Suppressor macrophage treated with lipopolysaccharide for 4 hours (primary cell): ENCODE results near the gene RHOT2.

ENCODE experiments used
- DNase-seq: peaks from one replicate; pipeline ENCODE4 v3.0.0-alpha.2; 2020

Gene RHOT2

DNA sequence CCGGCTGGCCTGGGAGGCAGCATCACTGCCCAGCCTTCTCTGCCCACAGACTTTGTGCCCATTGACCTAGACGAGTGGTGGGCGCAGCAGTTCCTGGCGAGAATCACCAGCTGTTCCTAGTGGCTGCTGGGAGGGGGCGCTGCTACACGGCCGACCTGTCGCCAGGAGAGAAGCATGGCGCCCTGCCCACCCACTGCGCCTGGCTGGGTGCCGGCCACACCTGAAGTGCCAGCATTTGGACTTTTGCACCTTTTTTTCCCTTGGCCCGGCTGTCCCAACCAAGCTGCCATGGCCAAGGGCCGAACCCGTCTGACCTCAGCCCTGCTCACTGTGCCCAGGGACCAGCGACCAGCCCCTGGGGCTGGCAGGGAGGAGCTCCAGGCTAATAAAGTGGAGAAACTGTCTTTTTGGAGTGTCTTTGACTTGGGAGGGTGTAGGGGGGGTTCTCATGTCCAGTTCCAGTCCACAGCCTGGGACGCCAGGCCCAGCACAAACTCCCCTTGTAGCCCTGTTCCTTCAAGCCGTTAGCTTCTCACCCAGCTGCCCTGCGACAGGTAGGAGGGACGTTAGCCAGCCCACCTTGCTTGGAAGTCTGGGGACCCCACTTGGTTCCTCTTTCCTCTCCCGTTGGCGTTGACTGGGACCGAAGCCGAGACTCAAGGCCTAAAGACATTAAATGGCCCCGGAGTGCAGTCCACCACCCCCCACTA lies 19.7 kb upstream of the RHOT2 start:
- DNase-seq, result peak; percentile 40

DNA sequence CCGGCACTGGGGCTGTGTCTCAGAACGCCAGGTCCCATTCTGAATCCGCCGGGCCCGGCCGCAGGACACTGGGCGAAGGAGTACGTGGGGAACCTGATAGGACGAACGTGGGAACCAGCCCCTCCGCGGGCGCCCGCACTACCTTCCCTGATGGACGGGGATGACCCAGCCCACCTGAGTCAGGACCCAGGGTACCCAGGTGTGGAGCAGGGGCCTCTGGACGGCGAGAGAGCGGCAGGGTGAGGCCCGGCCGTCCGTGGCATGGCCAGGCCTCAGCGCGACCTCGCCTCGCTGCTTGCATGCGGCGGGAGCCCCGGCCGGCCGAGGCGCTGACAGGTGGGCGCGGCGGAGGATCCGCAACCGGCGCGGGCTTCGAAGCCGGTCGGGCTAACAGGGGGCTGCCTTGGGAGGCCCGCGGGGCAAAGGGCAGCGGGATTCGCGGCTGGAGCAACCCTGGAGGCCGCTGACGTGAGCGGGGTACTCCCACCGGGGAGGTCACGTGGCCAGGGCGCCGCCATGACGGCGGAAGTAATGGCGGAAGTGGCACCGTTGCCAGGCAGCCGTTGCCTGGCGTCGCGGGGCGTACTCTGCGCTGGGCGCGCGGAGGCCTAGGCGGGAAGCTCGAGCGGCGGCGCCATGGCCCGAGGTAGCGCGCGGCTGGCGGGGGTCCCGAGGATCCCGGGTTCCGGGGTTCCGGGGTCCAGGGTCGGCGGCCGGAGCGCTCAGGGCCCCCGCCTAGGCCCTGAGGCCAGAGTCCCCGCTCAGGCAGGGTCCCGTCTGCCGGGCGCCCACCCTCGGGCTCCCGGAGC lies 18.9 kb upstream of the RHOT2 start, which contains the start of gene WDR90:
Gene WDR90, plus strand, starts transcription at position 585 of the 809 bp plus-strand sequence. Its CDS starts 52 bp downstream, at position 637.
- DNase-seq, result peak; percentile 96

DNA sequence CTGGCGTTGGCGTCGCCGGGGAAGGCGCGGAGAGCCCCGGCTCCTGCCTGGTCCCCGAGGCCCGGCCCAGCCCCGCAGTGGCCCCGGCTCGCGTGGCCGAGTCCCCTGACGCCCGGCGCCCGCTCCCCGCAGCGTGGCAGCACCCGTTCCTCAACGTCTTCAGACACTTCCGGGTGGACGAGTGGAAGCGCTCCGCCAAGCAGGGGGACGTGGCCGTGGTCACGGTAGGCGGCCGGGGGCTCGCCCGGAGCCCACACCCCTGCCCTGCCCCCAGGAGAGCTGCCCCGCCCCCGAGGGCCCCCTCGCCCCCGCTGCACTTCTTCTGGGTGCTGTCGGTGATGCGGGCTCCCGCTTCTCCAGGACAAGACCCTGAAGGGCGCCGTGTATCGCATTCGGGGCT lies 18.3 kb upstream of the RHOT2 start:
- peak; percentile 21 for DNase-seq

DNA sequence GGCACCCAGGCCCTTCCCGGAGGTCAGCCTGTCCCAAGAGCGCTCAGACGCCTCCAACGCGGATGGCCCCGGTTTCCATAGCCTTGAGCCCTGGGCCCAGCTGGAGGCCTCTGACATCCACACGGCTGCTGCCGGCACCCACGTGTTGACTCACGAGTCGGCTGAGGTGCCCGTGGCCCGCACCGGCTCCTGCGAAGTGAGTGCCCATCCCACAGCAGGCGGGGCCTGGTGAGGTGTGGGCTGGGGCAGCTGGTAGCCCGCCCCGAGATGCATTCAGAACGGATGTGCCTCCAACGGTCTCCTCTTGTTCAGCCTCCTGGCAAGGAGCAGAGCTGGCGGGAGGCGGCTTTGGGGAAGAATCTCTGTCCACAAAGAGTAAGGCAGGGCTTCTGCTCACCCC lies 16.1 kb upstream of the RHOT2 start:
- no peak for DNase-seq

DNA sequence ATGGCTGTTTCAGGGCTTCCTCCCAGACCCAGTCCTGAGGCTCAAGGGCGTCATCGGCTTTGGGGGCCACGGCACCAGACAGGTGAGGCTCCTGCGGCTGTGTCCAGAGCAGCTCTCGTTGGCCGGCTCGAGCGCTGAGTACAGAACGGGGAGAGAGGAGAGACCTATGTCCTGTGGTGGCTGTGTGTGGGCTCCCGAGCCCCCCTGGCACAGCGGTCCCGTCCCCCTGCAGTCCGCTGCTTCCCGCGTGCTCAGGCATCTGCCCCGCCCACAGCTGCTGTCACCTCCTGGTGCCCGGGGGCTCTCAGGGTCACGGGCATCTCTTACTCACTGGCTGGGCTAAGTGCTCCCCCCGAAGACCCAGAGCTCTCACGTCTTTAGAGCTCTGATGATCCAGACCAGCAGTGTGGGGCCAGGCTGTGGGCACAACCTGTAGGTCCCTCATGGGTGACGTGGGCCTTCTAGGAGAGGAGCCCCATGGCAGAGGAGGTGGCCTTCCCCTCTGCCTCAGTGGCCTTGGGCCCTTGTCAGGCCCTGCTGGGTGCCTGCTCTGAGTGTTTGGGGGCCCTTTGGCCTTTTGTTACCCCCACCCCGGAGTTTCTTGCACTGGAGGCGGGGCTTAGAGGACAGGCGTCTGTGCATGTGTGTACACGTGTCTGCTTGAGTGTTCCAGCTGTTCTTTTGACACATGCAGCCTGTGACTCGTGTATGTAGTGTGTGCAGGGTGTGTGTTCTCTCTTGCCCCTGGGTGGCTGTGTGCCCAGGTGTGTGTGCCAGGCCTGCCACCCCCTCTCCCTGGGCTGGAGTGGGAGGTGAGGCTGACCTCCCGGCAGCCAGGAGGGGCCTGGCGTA lies 15.3 kb upstream of the RHOT2 start:
- no peak for DNase-seq

DNA sequence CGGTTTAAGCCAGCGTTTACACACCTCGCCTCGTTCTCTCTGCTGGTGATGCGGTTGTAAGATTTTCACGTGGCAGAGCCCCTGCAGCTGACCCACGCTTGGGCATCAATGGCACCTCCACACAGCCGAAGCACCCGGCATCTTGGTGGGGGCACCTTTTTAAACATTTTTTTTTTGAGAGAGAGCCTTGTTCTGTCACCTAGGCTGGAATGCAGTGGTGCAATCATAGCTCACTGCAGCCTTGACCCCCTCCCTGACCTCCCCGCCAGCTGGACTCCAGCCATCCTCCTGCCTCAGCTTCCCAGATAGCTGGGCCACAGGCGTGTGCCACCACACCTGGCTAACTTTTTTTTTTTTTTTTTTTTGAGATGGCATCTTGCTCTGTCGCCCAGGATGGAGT lies 13.9 kb upstream of the RHOT2 start:
- DNase-seq, result no peak

DNA sequence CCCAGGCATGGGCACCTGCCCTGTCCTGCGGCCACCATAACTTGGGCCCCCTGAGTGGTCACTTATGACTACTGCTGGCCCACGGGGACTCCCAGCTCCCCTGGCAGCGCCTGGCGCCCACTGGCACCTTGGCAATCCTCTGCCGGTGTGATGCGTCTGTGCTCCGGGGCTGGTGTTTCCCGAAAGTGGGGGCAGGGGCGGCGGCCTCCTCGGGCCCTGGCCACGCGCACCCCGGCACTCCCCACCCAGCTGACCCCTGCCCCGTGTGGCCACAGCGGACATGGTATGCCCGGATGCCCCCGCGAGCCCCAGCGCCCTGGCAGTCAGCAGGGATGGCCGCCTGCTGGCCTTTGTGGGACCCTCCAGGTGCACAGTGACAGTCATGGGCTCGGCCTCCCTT lies 10.4 kb upstream of the RHOT2 start:
- DNase-seq, result no peak

DNA sequence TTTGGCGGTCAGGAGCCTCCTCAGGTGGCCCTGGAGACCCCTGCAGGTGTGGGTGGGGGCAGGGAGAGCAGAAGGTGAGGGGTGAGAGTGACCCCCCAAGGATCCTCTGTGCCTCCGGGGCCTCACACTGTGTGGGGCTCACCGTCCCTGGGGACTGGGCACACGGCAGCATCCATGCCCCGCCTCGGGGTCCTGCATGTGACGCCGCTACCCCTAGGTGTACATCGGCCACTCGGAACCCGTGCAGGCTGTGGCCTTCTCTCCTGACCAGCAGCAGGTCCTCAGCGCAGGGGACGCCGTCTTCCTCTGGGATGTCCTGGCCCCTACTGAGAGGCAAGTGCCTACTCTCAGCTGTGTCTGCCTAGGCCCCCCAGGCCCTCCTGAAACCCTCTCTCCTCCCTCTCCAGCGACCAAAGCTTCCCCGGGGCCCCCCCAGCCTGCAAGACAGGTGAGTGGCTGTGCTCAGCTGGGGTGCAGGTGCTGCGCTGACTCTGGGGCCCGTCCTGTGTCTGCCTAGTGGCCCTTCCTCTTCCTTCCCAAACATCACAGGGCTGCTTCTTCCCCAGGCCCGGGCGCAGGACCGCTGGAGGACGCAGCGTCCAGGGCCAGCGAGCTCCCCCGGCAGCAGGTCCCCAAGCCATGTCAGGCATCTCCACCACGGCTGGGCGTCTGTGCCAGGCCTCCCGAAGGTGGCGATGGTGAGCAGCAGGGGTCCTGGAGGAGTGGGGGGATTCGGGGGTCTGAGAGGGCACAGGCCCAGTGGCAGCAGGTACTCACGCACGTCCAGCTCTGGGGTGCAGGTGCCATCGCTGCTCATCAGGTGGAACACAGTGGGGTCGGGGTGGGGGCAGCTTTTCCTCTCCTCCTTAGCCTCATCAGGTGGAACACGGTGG lies 9.0 kb upstream of the RHOT2 start:
- no peak for DNase-seq

DNA sequence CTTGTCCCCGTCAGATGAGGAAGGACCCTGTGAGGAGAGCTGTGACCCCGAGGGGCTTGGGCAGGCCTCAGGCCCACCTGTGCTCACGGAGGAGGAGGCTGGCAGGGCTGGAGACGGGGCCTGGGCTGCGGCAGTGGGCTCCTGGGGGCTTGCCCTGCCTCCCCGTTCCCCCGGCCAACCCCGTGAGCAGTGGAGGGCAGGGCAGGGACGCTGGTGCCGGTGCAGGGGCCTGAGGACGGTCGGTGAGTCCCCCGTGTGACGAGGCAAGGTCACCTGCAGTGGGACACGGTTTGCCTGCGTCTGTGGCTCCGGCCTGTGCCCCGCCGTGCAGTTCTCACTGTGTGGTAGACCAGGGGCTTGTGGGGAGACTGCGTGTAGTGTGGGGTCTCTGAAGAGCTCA lies 8.3 kb upstream of the RHOT2 start:
- no peak for DNase-seq

DNA sequence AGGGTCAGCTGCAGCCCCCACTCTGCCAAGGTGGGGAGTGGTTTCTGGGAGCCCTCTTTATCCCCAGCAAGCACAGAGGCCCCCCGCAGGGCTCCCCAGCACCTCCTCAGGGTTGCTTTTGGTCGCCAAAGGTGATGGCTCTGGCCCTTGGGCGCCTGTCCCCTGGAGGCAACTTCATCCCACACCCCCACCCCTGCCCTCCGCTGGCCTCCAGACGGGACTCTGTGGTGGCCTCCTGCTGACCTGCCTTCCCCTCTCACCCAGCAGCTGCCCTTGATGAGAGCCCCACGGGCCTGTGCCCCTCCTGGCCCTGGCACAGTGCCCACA lies 7.8 kb upstream of the RHOT2 start:
- DNase-seq, result no peak

DNA sequence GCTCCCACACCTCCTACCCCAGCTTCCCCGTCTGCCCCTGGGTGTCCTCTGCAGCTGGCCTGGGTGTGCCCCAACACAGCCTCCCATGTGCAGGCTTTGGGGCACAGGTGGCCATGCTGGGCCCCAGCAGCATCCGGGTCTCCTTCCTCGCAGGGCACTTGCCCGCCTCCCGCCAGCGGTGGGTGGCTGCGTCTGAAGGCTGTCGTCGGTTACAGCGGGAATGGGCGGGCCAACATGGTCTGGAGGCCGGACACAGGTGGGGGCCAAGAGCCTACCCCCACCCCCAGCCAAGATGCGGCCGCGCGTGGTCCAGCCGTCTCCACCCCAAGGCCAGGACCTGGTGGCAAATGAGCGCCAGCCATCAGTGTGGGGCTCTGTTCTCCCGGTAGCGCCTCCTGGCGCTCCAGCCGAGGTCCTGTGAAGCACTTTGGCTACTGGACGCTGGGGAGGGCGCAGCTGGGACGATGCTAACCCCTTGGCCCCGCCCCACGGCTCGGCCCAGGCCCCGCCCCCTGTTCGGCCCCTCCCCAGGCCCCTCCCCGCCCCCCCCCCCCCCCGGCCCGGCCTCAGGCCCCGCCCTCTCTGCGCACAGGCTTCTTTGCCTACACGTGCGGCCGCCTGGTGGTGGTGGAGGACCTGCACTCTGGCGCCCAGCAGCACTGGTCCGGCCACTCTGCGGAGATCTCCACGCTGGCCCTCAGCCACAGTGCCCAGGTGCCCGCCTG lies 7.3 kb upstream of the RHOT2 start:
- DNase-seq, result peak; percentile 95

DNA sequence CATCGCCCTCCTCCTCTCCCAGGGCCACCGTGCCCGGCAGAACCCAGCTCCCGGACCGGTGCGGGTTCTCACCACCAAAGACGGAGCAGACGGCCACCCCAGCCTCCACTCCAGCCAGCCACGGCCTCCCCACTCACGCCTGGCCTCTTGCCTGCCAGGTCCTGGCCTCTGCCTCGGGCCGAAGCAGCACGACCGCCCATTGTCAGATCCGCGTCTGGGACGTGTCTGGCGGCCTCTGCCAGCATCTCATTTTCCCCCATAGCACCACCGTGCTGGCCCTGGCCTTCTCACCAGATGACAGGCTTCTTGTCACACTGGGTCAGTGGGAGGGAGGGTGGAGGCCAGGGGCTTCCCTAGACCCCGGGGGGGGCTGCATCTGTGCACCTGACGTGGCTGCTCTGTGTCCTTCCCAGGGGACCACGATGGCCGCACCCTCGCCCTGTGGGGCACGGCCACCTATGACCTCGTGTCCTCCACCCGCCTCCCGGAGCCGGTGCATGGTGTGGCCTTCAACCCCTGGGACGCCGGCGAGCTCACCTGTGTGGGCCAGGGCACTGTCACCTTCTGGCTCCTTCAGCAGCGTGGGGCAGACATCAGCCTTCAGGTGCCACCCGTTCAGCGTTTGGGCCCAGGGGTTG lies 6.6 kb upstream of the RHOT2 start:
- DNase-seq, result no peak

DNA sequence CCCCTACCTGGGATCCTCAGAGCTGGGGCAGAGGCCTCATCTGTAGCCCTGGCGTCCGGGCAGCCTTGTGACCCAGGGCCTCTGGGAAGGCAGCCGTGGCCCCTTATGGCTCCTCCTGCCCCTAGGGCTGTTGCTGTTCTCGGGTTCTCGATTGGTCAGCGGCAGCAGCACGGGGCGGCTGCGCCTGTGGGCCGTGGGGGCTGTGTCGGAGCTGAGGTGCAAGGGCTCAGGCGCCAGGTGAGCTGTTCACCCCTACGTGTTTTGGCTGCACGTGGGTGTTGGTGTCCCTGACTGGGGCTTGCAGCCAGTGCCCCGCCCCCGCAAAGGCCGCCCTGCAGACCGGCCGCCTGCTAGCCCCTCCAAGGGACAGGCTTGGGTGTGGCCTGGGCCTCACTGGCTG lies 5.8 kb upstream of the RHOT2 start:
- no peak for DNase-seq

DNA sequence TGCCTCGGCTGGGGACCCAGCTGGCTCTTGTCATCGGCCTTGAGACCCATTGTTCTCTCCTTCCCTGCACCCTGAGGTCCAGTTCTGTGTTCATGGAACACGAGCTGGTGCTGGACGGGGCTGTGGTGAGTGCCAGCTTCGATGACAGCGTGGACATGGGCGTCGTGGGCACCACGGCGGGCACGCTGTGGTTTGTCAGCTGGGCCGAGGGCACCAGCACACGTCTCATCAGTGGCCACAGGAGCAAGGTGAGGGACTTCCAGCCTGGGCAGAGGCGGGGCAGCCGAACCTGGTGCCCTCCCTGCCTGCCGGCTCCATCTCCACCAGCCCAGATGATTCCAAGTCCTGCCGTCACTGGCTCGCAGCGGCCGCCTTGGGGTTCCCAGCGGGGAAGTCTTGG lies 5.3 kb upstream of the RHOT2 start:
- DNase-seq, result no peak

DNA sequence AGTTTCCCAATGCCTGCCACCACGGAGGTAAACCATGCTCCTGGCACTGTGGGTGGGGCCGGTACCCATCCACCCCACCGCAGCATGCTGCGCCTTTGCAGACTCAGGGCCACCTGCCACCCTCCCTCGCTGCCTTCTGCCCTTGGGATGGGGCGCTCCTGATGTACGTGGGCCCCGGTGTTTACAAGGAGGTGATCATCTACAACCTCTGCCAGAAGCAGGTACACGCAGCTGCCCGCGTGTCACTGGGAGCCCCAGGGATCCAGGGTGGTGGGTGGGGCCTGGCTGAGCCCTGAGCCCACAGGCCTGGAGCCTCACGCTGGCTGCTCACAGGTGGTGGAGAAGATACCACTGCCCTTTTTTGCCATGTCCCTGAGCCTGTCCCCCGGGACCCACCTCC lies 1.4 kb upstream of the RHOT2 start:
- DNase-seq, result no peak

DNA sequence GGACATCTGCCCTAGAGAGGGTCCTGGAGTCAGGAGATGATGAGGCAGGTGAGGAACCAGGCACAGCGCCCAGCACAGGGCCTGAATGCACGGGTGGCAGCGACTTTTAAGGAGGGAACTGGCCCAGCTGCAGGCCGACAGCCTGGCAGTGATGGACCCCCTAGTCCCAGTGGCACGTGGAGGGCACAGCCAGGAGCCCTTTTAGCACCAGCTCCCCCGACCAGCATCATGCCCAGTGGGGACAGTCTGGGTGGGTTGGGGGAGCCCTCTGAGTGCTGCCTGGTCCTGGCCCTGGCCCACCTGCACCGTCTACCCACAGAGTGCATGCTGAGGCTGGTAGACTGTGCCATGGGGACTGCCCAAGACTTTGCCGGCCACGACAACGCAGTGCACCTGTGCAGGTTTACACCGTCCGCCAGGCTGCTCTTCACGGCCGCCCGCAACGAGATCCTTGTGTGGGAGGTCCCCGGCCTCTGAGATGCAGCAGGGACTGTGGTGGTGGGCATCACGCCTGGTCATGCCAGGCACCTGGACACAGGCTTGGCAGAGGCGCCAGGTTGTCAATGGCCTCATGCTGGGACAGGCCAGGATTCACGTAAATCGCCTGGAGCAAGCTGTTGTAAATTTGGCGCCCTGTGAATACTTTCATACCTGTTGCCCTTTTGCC lies 686 bp upstream of the RHOT2 start:
- DNase-seq, result no peak

DNA sequence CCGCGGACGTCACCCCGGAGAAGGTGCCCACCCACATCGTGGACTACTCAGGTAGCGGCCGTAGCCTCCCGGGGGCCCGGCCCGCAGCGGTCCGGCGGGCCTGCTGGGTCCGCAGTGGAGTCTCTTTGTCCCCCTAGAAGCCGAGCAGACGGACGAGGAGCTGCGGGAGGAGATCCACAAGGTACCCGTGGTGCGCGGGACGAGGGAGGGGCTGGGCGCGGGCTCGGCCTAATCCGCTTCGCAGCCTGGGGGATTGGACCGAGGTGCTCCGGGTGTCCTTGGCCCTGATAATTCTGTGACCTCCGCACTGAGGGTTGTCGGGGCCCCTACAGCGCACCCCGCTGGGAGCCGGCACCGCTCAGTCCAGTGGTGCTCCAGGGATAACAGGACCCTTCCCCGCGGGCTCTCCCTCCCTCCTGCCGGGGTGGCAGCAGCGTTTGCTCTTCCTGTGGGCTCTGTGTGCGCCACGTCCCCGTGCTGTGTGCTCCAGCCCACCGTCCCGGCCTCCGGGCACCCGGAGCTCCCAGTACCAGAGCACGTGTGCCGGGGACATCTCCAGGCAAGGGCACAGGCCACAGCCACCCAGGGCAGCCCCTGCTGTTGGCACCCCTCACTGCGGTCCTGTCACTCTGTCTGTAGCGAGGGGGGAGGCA lies 713 bp downstream of the RHOT2 start:
- DNase-seq, result no peak

DNA sequence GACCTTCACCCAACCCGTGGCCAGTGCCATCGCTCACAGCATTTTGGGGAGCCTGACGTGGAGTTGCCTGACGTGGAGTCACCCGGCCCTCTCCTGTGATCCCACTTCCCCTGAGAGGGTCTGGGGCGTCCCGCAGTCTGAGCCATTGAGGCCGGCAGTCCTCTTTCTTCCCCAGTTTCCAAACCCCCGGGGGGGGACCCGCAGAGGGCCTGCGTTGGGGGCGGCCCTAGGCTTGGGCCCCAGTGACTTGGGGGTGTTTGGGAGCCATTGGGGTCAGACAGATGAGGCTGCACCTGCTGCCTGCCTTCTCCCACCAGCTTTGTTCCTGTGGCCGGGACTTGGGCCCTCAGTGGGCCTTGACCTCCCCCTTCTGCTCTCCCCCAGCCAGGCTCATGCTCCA lies 1.7 kb downstream of the RHOT2 start:
- DNase-seq, result no peak

DNA sequence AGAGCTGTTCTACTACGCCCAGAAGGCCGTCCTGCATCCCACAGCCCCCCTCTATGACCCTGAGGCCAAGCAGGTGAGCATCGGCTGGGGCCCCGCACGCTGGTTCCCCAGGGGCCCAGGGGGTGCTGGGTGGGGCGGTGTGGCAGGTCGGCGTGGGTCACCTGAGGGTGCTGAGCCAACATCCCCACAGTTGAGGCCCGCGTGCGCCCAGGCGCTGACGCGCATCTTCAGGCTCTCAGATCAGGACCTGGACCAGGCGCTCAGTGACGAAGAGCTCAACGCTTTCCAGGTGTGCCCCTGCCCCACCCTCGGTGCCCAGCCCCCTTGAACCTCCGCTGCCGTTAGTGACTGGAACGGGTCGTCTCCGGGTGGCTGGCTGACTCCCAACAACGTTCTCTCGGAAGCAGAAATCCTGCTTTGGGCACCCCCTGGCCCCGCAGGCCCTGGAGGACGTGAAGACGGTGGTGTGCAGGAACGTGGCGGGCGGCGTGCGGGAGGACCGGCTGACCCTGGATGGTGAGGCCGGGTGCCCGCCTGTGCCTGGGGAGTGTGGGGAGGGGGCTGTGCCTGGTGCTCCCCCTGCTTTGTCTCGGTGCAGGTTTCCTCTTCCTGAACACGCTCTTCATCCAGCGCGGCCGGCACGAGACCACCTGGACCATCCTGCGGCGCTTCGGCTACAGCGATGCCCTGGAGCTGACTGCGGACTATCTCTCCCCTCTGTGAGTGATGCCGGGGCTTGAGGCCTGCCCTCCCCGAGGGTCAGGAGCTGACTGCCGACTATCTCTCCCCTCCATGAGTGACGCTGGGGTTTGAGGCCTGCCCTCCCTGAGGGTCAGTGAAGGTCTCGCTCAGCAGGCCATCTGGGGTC lies 2.8 kb downstream of the RHOT2 start:
- DNase-seq, result no peak
